GM19240 (cell line): Measurements from ENCODE around the gene ZC3HAV1.
A peak's percentile ranks its signal among the peaks of the same experiment; 100 is the strongest.
"Not testable (repeated sequence)": the region's sequence is repeated elsewhere in the genome, so short reads cannot be mapped to it uniquely, and the experiment has no call there.

Source experiments
- DNase-seq: peaks from one replicate; pipeline ENCODE4 v3.0.0; 2011; ENCODE audit warnings: low spot score; ENCODE audit not compliant: insufficient read length

Gene ZC3HAV1

GRCh38 chr7:139109188-139109982 lies at the start of gene ZC3HAV1:
TSS of gene ZC3HAV1 (minus strand) at chr7:139109720. CDS start at chr7:139109331, 389 bp downstream.
- peak; percentile 51 for DNase-seq

- no peak for DNase-seq
Observed at GRCh38 chr7:139153832-139154231, 44.3 kb upstream of the ZC3HAV1 start.

- DNase-seq = no peak
Observed at GRCh38 chr7:139152149-139152548, 42.6 kb upstream of the ZC3HAV1 start.

GRCh38 chr7:139139150-139139549 lies 29.6 kb upstream of the ZC3HAV1 start:
- no peak for DNase-seq

- peak; percentile 66 for DNase-seq
Observed at GRCh38 chr7:139133335-139134139, 24.0 kb upstream of the ZC3HAV1 start.

GRCh38 chr7:139132887-139133286 lies 23.4 kb upstream of the ZC3HAV1 start:
- DNase-seq = no peak

GRCh38 chr7:139131601-139132041 lies 22.1 kb upstream of the ZC3HAV1 start:
- DNase-seq = no peak

GRCh38 chr7:139129814-139130213 lies 20.3 kb upstream of the ZC3HAV1 start:
- DNase-seq = not testable (repeated sequence)

GRCh38 chr7:139127648-139128047 lies 18.1 kb upstream of the ZC3HAV1 start:
- no peak for DNase-seq

GRCh38 chr7:139125657-139126056 lies 16.1 kb upstream of the ZC3HAV1 start:
- DNase-seq = no peak

GRCh38 chr7:139124995-139125394 lies 15.5 kb upstream of the ZC3HAV1 start:
- DNase-seq = not testable (repeated sequence)

GRCh38 chr7:139124084-139124914 lies 14.8 kb upstream of the ZC3HAV1 start:
- DNase-seq = no peak

GRCh38 chr7:139119486-139119849 lies 9.9 kb upstream of the ZC3HAV1 start:
- DNase-seq = no peak

- no peak for DNase-seq
Observed at GRCh38 chr7:139118805-139119485, 9.4 kb upstream of the ZC3HAV1 start.

GRCh38 chr7:139118234-139118804 lies 8.8 kb upstream of the ZC3HAV1 start:
- no peak for DNase-seq

- no peak for DNase-seq
Observed at GRCh38 chr7:139117599-139118233, 8.2 kb upstream of the ZC3HAV1 start.

- no peak for DNase-seq
Observed at GRCh38 chr7:139116999-139117398, 7.5 kb upstream of the ZC3HAV1 start.

- DNase-seq = no peak
Observed at GRCh38 chr7:139115104-139115503, 5.6 kb upstream of the ZC3HAV1 start.

- DNase-seq = no peak
Observed at GRCh38 chr7:139114585-139114984, 5.1 kb upstream of the ZC3HAV1 start.

- no peak for DNase-seq
Observed at GRCh38 chr7:139114018-139114417, 4.5 kb upstream of the ZC3HAV1 start.
